Liver (tissue), 9 donors: Measurements from ENCODE around the gene INSYN1. TPM values are rescaled to one million over a fixed set of nuclear protein-coding genes. Genes with fewer than 3 reads are reported as not detected.

Source experiments
- DNase-seq: peaks from one replicate; pipeline ENCODE4 v3.0.0-alpha.2; 2017; ENCODE audit warnings: low spot score
- H3K27ac ChIP-seq, 2 donors: one replicate each; pipeline ENCODE4 v1.7.0; 2013; ENCODE audit warnings: inconsistent platforms in 2 of 2, low read length in 2 of 2, control low read depth in 1 of 2, low read depth in 1 of 2, mild to moderate bottlenecking in 1 of 2
- H3K27me3 ChIP-seq, 4 donors: one replicate each; pipeline versions ENCODE4 v1.6.1 to v1.7.0; 2013; ENCODE audit warnings: low read length in 3 of 4, inconsistent platforms in 1 of 4, mild to moderate bottlenecking in 1 of 4, moderate library complexity in 1 of 4; ENCODE audit not compliant: control insufficient read depth in 4 of 4, insufficient read depth in 4 of 4
- H3K36me3 ChIP-seq, 4 donors: one replicate each; pipeline versions ENCODE4 v1.6.1 to v1.7.0; 2013; ENCODE audit warnings: low read length in 3 of 4, mild to moderate bottlenecking in 3 of 4, low read depth in 1 of 4, moderate library complexity in 1 of 4; ENCODE audit not compliant: control insufficient read depth in 4 of 4, insufficient read depth in 3 of 4
- H3K4me1 ChIP-seq, 4 donors: one replicate each; pipeline versions ENCODE4 v1.6.1 to v1.7.0; 2013; ENCODE audit warnings: low read length in 3 of 4, mild to moderate bottlenecking in 3 of 4, moderate library complexity in 1 of 4; ENCODE audit not compliant: control insufficient read depth in 4 of 4, insufficient read depth in 4 of 4
- H3K4me3 ChIP-seq, 3 donors: one replicate each; pipeline versions ENCODE4 v1.6.1 to v1.7.0; 2013; ENCODE audit warnings: low read length in 3 of 3, control low read depth in 1 of 3, low read depth in 1 of 3, mild to moderate bottlenecking in 1 of 3
- H3K9ac ChIP-seq, 2 donors: one replicate each; pipeline ENCODE4 v1.7.0; 2013; ENCODE audit warnings: low read length in 2 of 2, mild to moderate bottlenecking in 2 of 2, moderate library complexity in 2 of 2, control low read depth in 1 of 2, low read depth in 1 of 2
- H3K9me3 ChIP-seq, 4 donors: one replicate each; pipeline versions ENCODE4 v1.6.1 to v1.7.0; 2013; ENCODE audit warnings: low read length in 3 of 4; ENCODE audit not compliant: control insufficient read depth in 4 of 4
- EGR1 ChIP-seq, 2 donors: IDR thresholded peaks; 2 replicates each; pipeline ENCODE4 v1.6.1; 2016 to 2018; ENCODE audit warnings: antibody characterized with exemption in 2 of 2, low read depth in 2 of 2
- FOXA1 ChIP-seq: IDR thresholded peaks from 2 replicates; pipeline ENCODE4 v1.6.1; 2016; ENCODE audit warnings: antibody characterized with exemption
- FOXA2 ChIP-seq: IDR thresholded peaks from 2 replicates; pipeline ENCODE4 v1.6.1; 2016; ENCODE audit warnings: antibody characterized with exemption
- GABPA ChIP-seq, 2 donors: IDR thresholded peaks in 1 of 2; conservative IDR thresholded peaks in 1 of 2; 2 replicates each; pipeline ENCODE4 v1.6.1; 2016; ENCODE audit warnings: antibody characterized with exemption in 2 of 2, mild to moderate bottlenecking in 1 of 2, moderate library complexity in 1 of 2
- HNF4A ChIP-seq, 2 donors: conservative IDR thresholded peaks; 2 replicates each; pipeline ENCODE4 v1.6.1; 2016; ENCODE audit warnings: antibody characterized with exemption in 2 of 2, mild to moderate bottlenecking in 2 of 2
- HNF4G ChIP-seq: IDR thresholded peaks from 2 replicates; pipeline ENCODE4 v1.6.1; 2016; ENCODE audit warnings: antibody characterized with exemption
- JUND ChIP-seq, 2 donors: IDR thresholded peaks; 2 replicates each; pipeline ENCODE4 v1.6.1; 2016; ENCODE audit warnings: antibody characterized with exemption in 2 of 2
- MAX ChIP-seq: IDR thresholded peaks from 2 replicates; pipeline ENCODE4 v1.6.1; 2016; ENCODE audit warnings: antibody characterized with exemption
- NR2F2 ChIP-seq: IDR thresholded peaks from 2 replicates; pipeline ENCODE4 v1.6.1; 2016; ENCODE audit warnings: antibody characterized with exemption
- RAD21 ChIP-seq, 2 donors: IDR thresholded peaks; 2 replicates each; pipeline ENCODE4 v1.6.1; 2016; ENCODE audit warnings: antibody characterized with exemption in 2 of 2, mild to moderate bottlenecking in 2 of 2
- REST ChIP-seq: IDR thresholded peaks from 2 replicates; pipeline ENCODE4 v1.6.1; 2016; ENCODE audit warnings: antibody characterized with exemption, mild to moderate bottlenecking
- RXRA ChIP-seq, 2 donors: IDR thresholded peaks; 2 replicates each; pipeline ENCODE4 v1.6.1; 2017 to 2018; ENCODE audit warnings: antibody characterized with exemption in 2 of 2, mild to moderate bottlenecking in 1 of 2
- SP1 ChIP-seq: IDR thresholded peaks from 2 replicates; pipeline ENCODE4 v1.6.1; 2018; ENCODE audit warnings: antibody characterized with exemption, mild to moderate bottlenecking
- TAF1 ChIP-seq: conservative IDR thresholded peaks from 2 replicates; pipeline ENCODE4 v1.6.1; 2016; ENCODE audit warnings: antibody characterized with exemption, mild to moderate bottlenecking
- YY1 ChIP-seq: IDR thresholded peaks from 2 replicates; pipeline ENCODE4 v1.6.1; 2016; ENCODE audit warnings: antibody characterized with exemption, mild to moderate bottlenecking
- ZBTB33 ChIP-seq: IDR thresholded peaks from 2 replicates; pipeline ENCODE4 v1.6.1; 2016; ENCODE audit warnings: antibody characterized with exemption
- WGBS: extraction: QIAGEN DNeasy Blood & Tissue Kit; methylation state at CpG from one replicate; pipeline ENCODE4 v1.1.7; 2013; 5-methylcytosine and 5-hydroxymethylcytosine counted together
- polyA plus RNA-seq, 2 donors: library from polyadenylated mRNA; stranded (reverse) in 1 of 2; unstranded in 1 of 2; fragments of 200-250 nt in 1 of 2; fragments of >200 nt in 1 of 2; fragmentation: Nextera tagmentation in 1 of 2; extraction: Ambion mirVana in 1 of 2; gene quantifications; one replicate each; pipeline versions ENCODE4 v1.2.1 to v1.2.3, GENCODE V29; 2013 to 2015
- total RNA-seq, 2 donors: library from RNA; depleted of rRNA; stranded (reverse); fragments of >200 nt; gene quantifications; one replicate each; pipeline ENCODE4 v1.2.3, GENCODE V29; 2014
- TF ChIP-seq, protein P1 (sequence below): fragments of 150-350 bp; IDR thresholded peaks from 2 replicates; pipeline ENCODE4 v1.5.1; 2017; ENCODE audit warnings: improper control_type of control experiment, low read depth, low read length; ENCODE audit not compliant: missing input control
- TF ChIP-seq, protein P2 (sequence below): IDR thresholded peaks from 2 replicates; pipeline ENCODE4 v1.6.1; 2016; ENCODE audit warnings: antibody characterized with exemption
- donor health status: healthy.
- donor health status: healthy.
- donor health status: healthy.
- donor health status: healthy.
- donor health status: healthy.

The INSYN1 gene
- total and polyA plus RNA-seq, 4 donors: 0.16 to 0.37 (median 0.25) TPM; not detected in 1

- TF ChIP-seq FOXA1: no peak
- DNase-seq: no peak
- H3K9me3 ChIP-seq: no peaks in the 10 kb centered on the region
- no peak overlapping the region for H3K4me3 ChIP-seq
- H3K4me1 ChIP-seq: no peaks in the 10 kb centered on the region
- H3K36me3 ChIP-seq: peaks cover 8 to 64% (median 25%) of the 10 kb centered on the region in 4 donors
- 92% methylated on average over 4 of the region's 4 CpGs for WGBS
- no peaks in the 10 kb centered on the region for H3K27me3 ChIP-seq
- H3K9ac ChIP-seq: no peak overlapping the region
- no peak overlapping the region for H3K27ac ChIP-seq
Observed at GRCh38 chr15:73711526-73711925, 41.6 kb downstream of the INSYN1 start.

DNA sequence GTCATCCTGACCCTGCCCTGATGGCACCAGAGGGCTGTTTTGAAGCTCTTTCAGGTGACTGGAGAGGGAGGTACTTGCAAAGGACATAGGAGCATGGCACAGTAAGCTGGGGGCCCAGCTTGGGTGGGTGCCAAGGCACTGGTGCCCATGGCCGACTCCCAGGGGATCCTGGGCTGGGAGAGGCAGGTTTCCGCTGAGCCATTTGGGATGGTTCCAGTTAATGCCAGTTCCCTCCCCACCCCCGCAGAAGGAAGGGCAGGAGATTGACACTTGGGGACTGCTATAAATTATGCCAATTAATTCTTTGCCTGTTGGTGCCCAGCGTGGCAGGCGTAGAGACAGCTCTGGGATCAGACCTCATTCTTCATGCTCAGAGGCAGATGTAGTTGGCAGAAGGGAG is 42.8 kb downstream of the INSYN1 start:
- Histone ChIP-seq H3K36me3 (peaks cover 10 to 67% (median 29%) of the 10 kb centered on the region in 4 donors), H3K9me3 (no peaks in the 10 kb centered on the region), H3K27me3 (no peaks in the 10 kb centered on the region), H3K9ac (no peak overlapping the region), H3K4me1 (no peaks in the 10 kb centered on the region), H3K4me3 (no peak overlapping the region), H3K27ac (no peak overlapping the region)
- no peak for TF ChIP-seq GABPA (IDR thresholded peaks at IDR 0.05 in 1 of 2, conservative IDR thresholded peaks at IDR 0.05 in 1 of 2)
- TF ChIP-seq, protein P1, sequence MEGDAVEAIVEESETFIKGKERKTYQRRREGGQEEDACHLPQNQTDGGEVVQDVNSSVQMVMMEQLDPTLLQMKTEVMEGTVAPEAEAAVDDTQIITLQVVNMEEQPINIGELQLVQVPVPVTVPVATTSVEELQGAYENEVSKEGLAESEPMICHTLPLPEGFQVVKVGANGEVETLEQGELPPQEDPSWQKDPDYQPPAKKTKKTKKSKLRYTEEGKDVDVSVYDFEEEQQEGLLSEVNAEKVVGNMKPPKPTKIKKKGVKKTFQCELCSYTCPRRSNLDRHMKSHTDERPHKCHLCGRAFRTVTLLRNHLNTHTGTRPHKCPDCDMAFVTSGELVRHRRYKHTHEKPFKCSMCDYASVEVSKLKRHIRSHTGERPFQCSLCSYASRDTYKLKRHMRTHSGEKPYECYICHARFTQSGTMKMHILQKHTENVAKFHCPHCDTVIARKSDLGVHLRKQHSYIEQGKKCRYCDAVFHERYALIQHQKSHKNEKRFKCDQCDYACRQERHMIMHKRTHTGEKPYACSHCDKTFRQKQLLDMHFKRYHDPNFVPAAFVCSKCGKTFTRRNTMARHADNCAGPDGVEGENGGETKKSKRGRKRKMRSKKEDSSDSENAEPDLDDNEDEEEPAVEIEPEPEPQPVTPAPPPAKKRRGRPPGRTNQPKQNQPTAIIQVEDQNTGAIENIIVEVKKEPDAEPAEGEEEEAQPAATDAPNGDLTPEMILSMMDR: no peak
- TF ChIP-seq EGR1 (IDR thresholded peaks at IDR 0.05; ENCODE audit: low read depth in 2 of 2): no peak
- TF ChIP-seq SP1: no peak
- no peak for TF ChIP-seq RAD21 (IDR thresholded peaks at IDR 0.05)
- no peak for TF ChIP-seq NR2F2
- TF ChIP-seq ZBTB33: no peak
- no peak for TF ChIP-seq MAX
- no peak for TF ChIP-seq YY1
- no peak for TF ChIP-seq FOXA2
- no peak for TF ChIP-seq HNF4G
- TF ChIP-seq, protein P2, sequence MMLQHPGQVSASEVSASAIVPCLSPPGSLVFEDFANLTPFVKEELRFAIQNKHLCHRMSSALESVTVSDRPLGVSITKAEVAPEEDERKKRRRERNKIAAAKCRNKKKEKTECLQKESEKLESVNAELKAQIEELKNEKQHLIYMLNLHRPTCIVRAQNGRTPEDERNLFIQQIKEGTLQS: no peak
- TF ChIP-seq JUND (IDR thresholded peaks at IDR 0.05): no peak
- TF ChIP-seq RXRA (IDR thresholded peaks at IDR 0.05): no peak
- TF ChIP-seq HNF4A (conservative IDR thresholded peaks at IDR 0.05): no peak
- no peak for TF ChIP-seq FOXA1
- no peak for TF ChIP-seq REST
- no peak for TF ChIP-seq TAF1
- 84% methylated on average over 5 of the region's 5 CpGs for WGBS
- DNase-seq: no peak
